ENCODE data around the gene MAN1A2.
"Not testable (repeated sequence)": the region's sequence is repeated elsewhere in the genome, so short reads cannot be mapped to it uniquely, and the experiment has no call there.

Gene MAN1A2

DNA sequence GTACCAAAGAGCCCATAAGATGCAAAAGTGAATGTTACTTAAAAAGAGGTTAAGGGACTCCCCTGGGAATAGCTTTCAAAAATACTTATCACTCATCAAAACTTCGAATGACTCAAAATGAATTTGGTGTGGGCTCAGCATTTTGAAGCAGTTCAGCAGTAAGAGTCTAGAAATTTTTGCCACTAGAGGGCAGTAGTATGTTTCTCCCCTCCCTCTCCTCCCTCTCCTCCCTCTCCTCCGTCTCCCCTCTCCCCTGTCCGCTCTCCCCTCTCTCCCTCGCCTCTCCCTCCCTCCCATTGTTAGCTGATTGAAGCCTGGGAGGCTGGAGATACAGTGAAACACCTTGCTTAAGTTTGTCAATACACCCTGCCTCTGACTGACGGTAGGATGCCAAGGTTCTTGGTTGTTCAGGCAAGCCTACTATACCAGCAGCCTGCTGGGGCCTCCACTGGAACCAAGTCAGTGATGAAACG, 167.8 kb downstream of the MAN1A2 start:
- no peaks in the 10 kb centered on the region for H3K27me3 Mint-ChIP-seq (ENCODE audit: low read depth)
- H3K27ac Mint-ChIP-seq: no peak overlapping the region
- H3K4me3 Mint-ChIP-seq: no peak overlapping the region
- peaks cover 2% of the 10 kb centered on the region for H3K36me3 Mint-ChIP-seq (ENCODE audit: low read depth)
- H3K4me1 Mint-ChIP-seq (ENCODE audit: low read depth): peaks cover 2% of the 10 kb centered on the region
- H3K9me3 Mint-ChIP-seq: no peaks in the 10 kb centered on the region

DNA sequence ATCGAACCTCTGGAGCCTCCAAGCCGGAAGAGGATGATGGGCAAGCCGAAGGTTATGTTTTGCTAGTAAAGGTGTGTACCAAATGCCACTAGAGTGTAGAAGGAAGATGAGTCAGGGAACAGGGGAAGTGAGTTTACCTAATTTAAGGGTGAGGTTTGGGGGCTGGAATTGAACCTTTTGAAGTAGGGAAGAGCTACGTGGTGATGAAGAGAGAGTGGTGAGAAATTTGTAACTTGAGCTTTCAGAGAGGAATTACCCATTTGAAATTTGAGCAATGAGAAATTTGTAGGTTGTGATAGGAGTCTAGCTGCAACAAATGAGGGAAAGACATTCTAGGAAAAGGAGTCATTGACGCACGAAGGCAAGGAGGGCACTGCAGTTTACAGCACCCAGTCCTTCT, 168.6 kb downstream of the MAN1A2 start:
- peaks cover 2% of the 10 kb centered on the region for H3K36me3 Mint-ChIP-seq (ENCODE audit: low read depth)
- H3K27me3 Mint-ChIP-seq (ENCODE audit: low read depth): no peaks in the 10 kb centered on the region
- H3K9me3 Mint-ChIP-seq: no peaks in the 10 kb centered on the region
- H3K27ac Mint-ChIP-seq: no peak overlapping the region
- no peak overlapping the region for H3K4me3 Mint-ChIP-seq
- peaks cover 4% of the 10 kb centered on the region for H3K4me1 Mint-ChIP-seq (ENCODE audit: low read depth)

DNA sequence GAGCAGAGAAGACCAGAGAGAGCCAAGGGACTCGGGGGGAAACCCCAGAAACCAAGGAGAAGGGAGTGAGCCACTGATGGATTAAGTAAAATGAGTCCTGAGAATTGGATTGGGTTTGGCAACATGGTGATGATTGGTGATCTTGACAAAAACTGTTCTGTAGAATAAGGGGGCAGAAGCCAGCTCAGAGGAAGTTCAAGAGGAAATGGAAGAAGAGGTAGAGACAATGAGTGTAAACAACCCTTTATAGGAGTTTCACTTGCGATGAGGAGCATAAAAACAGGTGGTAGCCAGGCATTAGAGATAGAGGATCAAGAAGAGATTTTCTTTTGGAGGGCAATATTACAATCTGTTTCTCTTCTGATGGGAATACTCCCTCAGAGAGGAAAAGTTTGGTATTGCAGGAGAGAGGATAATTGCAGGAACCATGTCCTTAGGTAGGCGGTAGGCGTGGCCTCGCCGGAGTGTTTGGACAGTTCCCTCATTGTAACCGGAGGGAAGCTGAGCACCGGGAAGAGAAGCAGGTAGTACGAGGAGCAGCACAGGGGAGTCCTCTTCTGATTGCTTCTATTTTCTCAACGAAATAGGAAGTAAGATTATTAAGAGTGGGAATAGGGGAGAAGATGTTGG, 170.2 kb downstream of the MAN1A2 start:
- H3K27ac Mint-ChIP-seq: no peak overlapping the region
- peaks cover 9% of the 10 kb centered on the region for H3K4me1 Mint-ChIP-seq (ENCODE audit: low read depth)
- no peaks in the 10 kb centered on the region for H3K27me3 Mint-ChIP-seq (ENCODE audit: low read depth)
- H3K4me3 Mint-ChIP-seq: no peak overlapping the region
- no peaks in the 10 kb centered on the region for H3K9me3 Mint-ChIP-seq
- peaks cover 2% of the 10 kb centered on the region for H3K36me3 Mint-ChIP-seq (ENCODE audit: low read depth)

DNA sequence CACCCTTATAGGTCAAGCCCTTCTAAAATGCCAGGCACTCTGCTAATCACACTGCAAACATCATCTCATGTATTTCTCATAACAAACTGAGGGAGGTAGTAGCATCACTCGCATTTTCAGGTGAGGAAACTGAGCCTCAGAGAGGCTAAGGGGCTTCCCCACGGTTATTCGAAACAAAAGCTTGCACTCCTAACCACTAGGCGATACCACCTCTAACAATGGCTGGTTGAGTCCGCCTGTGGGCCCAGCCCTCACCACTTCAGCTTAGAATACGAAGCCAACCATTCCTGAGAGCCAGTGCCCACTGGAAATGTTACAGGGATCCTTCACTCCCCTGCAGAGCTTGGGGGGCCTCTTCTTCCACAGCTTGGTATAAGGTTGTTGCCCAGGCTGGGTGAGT, 173.3 kb downstream of the MAN1A2 start:
- no peak overlapping the region for H3K4me3 Mint-ChIP-seq
- H3K36me3 Mint-ChIP-seq (ENCODE audit: low read depth): no peaks in the 10 kb centered on the region
- H3K4me1 Mint-ChIP-seq (ENCODE audit: low read depth): peaks cover 10% of the 10 kb centered on the region
- no peaks in the 10 kb centered on the region for H3K9me3 Mint-ChIP-seq
- H3K27ac Mint-ChIP-seq: no peak overlapping the region
- no peaks in the 10 kb centered on the region for H3K27me3 Mint-ChIP-seq (ENCODE audit: low read depth)

DNA sequence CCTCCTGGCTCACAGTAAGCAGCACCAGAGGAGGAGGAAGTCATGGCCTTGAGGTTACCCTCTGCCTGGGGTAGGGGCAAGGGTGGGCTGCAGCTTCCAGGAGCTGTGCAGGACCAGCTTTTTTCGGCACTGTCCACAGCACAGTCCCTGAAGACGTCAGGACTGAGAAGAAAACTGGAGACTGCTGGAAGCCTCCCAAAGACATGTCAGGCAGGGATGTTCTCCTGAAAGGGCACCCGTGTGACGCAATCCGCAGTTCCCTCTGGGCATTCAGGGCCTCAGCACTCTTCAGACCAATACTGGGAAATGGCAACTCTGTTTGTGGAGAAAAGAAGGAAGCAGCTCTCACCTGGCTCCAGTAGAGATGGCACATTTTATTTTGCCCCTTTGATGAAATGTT, 173.8 kb downstream of the MAN1A2 start:
- Mint-ChIP-seq H3K27me3 (ENCODE audit: low read depth) (no peaks in the 10 kb centered on the region), H3K4me3 (no peak overlapping the region), H3K4me1 (ENCODE audit: low read depth) (peaks cover 10% of the 10 kb centered on the region), H3K9me3 (no peaks in the 10 kb centered on the region), H3K27ac (no peak overlapping the region), H3K36me3 (ENCODE audit: low read depth) (no peaks in the 10 kb centered on the region)

DNA sequence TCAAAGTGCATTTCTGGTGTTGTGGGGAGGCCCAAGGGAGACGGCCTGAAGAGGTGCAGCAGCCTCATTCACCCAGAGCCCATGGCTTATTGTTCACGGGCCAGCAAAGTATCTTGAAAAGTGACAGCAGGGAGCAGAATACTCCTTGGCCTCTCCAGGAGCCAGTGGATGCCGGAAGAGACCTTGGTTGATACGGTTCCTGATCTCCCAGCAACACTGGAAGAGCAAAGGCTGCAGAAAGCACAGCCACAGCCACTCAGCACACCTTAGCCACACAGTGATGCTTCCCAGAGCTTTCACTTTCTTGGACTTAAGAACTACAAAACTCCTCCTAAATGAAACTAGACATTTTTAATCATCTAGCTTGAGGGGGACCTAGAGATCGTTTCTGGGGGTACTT, 174.3 kb downstream of the MAN1A2 start:
- Mint-ChIP-seq H3K27ac (no peak overlapping the region), H3K4me3 (no peak overlapping the region), H3K36me3 (ENCODE audit: low read depth) (no peaks in the 10 kb centered on the region), H3K4me1 (ENCODE audit: low read depth) (peaks cover 10% of the 10 kb centered on the region), H3K9me3 (no peaks in the 10 kb centered on the region), H3K27me3 (ENCODE audit: low read depth) (peaks cover under 1% of the 10 kb centered on the region)

DNA sequence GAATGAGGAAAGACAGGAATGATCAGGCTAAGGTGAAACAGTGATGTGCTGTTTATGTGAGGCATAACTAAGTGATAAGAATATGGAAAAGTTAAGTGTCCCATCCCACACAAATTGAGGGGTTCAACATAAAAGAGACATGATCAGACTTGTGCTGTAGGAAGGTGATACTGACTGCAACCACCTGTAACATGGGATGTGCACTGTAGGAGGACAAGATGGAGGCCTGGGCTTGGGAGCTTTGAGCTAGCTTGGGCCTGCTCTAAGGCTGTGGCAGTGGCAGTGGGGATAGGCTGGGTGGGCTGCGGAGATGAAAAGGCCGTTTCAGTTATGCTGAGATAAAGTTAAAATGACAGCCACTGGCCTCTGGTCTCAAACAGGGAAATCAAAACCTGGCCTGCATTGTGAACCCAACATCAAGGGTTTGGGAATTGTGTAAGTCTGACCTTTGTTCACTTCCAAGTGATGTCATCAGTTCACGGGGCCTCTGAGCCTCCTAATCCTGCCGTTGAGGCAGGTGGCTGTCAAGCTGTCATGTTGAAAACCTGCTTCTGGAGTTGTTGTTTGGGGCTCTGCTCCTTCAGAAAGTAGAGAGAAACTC, 177.4 kb downstream of the MAN1A2 start:
- H3K36me3 Mint-ChIP-seq (ENCODE audit: low read depth): no peaks in the 10 kb centered on the region
- no peaks in the 10 kb centered on the region for H3K9me3 Mint-ChIP-seq
- H3K27me3 Mint-ChIP-seq (ENCODE audit: low read depth): peaks cover 8% of the 10 kb centered on the region
- peaks cover 10% of the 10 kb centered on the region for H3K4me1 Mint-ChIP-seq (ENCODE audit: low read depth)
- H3K27ac Mint-ChIP-seq: no peak overlapping the region
- H3K4me3 Mint-ChIP-seq: no peak overlapping the region

DNA sequence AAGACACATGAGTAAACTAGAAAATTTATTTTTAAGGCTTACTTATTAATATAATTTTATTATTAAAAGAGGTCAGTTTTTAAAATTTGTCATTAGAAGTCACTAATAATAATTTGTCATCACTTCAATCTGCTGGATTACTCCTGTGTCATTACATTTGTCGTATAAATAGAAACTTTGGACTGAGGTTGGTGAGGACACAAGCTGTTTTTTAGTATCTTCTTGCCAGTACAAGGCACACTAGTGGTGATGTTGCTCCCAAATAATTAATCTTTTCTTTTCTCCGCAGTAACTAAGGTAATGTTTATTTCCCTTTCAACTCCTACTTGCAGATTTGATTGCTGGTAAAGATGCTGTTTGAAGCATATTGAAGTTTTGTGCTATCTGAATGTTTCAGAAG, 179.2 kb downstream of the MAN1A2 start:
- no peak overlapping the region for H3K27ac Mint-ChIP-seq
- no peaks in the 10 kb centered on the region for H3K36me3 Mint-ChIP-seq (ENCODE audit: low read depth)
- H3K4me1 Mint-ChIP-seq (ENCODE audit: low read depth): peaks cover 3% of the 10 kb centered on the region
- H3K4me3 Mint-ChIP-seq: no peak overlapping the region
- H3K27me3 Mint-ChIP-seq (ENCODE audit: low read depth): peaks cover 8% of the 10 kb centered on the region
- no peaks in the 10 kb centered on the region for H3K9me3 Mint-ChIP-seq

DNA sequence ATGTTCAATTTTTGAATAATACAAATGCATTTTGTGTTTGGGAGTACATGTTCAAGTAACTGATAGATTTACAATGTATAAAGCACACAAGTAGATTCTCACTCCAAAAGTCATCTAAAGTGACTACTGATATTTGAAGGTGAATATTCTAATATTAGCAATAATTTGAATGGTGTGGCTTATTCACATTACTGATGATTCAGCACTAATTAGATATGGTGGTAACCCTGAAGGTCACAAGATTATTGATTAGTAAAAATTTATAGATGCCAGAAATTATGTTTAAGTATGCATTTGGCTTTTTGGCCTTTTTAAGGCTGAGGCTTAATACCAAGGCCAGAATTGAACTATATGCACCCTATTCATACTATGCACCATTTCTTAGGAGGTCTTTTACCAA, 186.2 kb downstream of the MAN1A2 start:
- peaks cover 1% of the 10 kb centered on the region for H3K4me1 Mint-ChIP-seq (ENCODE audit: low read depth)
- H3K9me3 Mint-ChIP-seq: no peaks in the 10 kb centered on the region
- H3K4me3 Mint-ChIP-seq: no peak overlapping the region
- H3K36me3 Mint-ChIP-seq (ENCODE audit: low read depth): peaks cover 1% of the 10 kb centered on the region
- H3K27me3 Mint-ChIP-seq (ENCODE audit: low read depth): peaks cover 33% of the 10 kb centered on the region
- no peak overlapping the region for H3K27ac Mint-ChIP-seq

DNA sequence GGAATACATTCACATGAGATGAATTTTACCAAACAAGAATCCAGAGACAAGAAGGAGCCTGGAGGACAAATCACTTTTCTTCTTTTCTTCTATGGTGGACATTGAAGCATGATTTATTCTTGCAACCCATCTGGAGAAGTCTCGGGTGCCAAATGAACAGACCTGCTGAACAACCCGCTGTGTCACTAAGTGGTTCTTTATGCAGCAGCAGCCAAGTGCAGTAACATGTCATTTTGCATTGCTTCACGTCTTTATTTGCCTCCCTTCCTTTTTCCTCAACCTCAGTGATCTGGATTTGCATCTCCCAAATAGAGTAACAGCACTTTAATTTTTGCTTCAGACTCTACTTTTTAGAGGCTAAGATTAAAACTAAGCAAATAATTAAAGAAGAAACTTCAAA, 188.6 kb downstream of the MAN1A2 start:
- Mint-ChIP-seq H3K36me3 (ENCODE audit: low read depth) (peaks cover 5% of the 10 kb centered on the region), H3K4me3 (no peak overlapping the region), H3K4me1 (ENCODE audit: low read depth) (peaks cover 1% of the 10 kb centered on the region), H3K27me3 (ENCODE audit: low read depth) (peaks cover 30% of the 10 kb centered on the region), H3K27ac (no peak overlapping the region), H3K9me3 (peaks cover 9% of the 10 kb centered on the region)

DNA sequence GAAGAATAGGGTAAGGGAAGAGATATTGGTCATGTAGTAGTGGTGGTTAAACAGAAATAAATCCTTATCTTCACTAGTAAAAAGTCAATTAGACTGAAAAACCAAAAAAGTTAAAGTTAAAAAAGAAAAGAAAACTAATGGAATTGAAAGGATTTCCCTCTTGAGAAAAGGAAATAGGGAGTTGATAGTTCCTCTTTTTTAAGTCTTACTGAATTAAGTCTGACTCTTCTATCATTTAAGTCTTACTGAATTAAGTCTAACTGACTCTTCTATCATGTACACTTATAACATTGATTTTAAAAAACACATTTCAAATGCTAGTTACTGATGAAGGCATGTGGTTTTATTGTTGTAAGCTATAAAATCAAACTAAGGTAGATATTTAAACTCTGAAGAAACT, 189.1 kb downstream of the MAN1A2 start:
- no peak overlapping the region for H3K4me3 Mint-ChIP-seq
- H3K36me3 Mint-ChIP-seq (ENCODE audit: low read depth): peaks cover 5% of the 10 kb centered on the region
- H3K4me1 Mint-ChIP-seq (ENCODE audit: low read depth): peaks cover 1% of the 10 kb centered on the region
- peaks cover 9% of the 10 kb centered on the region for H3K9me3 Mint-ChIP-seq
- H3K27ac Mint-ChIP-seq: no peak overlapping the region
- peaks cover 30% of the 10 kb centered on the region for H3K27me3 Mint-ChIP-seq (ENCODE audit: low read depth)

DNA sequence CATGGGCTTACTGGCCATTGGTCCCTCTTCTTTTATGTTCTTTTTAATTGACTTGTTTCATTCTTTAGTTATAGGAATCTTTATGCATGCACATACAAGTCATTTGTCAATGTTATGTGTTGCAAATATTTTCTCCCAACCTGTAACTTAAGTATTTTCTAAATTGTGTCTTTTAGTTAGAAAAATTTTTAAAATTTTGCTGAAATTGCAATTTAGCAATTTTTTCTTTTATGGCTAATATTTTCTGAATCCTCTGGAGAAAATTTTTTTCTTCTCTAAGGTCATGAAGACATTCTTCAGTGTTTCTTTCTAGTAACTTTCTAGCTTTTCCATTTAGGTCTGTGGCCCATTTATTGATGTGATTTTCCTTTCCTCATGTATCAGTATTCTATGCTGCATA, 189.7 kb downstream of the MAN1A2 start:
- Mint-ChIP-seq H3K9me3 (peaks cover 9% of the 10 kb centered on the region), H3K4me1 (ENCODE audit: low read depth) (peaks cover 3% of the 10 kb centered on the region), H3K36me3 (ENCODE audit: low read depth) (peaks cover 5% of the 10 kb centered on the region), H3K4me3 (no peak overlapping the region), H3K27ac (no peak overlapping the region), H3K27me3 (ENCODE audit: low read depth) (peaks cover 30% of the 10 kb centered on the region)

DNA sequence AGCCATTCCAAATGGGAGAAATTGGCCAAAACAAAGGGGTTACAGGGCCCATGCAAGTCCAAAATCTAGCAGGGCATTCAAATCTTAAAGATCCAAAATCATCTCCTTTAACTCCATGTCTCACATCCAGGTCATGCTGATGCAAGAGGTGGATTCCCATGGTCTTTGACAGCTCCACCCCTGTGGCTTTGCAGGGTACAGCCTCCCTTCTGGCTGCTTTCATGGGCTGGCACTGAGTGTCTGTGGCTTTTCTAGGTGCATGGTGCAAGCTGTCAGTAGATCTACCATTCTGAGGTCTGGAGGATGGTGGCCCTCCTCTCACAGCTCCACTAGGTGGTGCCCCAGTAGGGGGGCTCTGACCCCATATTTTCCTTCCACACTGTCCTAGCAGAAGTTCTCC, 191.2 kb downstream of the MAN1A2 start:
- peaks cover 27% of the 10 kb centered on the region for H3K27me3 Mint-ChIP-seq (ENCODE audit: low read depth)
- H3K9me3 Mint-ChIP-seq; H3K4me3 Mint-ChIP-seq; H3K36me3 Mint-ChIP-seq (ENCODE audit: low read depth); H3K27ac Mint-ChIP-seq; H3K4me1 Mint-ChIP-seq (ENCODE audit: low read depth): not testable (repeated sequence)

DNA sequence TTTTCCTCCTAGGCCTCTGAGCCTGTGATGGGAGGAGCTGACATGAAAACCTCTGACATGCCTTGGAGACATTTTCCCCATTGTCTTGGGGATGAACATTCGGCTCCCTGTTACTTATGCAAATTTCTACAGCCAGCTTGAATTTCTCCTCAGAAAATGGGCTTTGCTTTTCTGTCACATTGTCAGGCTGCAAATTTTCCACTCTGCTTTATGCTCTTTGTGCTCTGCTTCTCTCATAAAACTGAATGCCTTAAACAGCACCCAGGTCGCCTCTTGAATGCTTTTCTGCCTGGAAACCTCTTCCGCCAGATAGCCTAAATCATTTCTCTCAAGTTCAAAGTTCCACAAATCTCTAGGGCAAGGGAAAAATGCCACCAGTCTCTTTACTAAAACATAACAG, 191.9 kb downstream of the MAN1A2 start:
- Mint-ChIP-seq H3K9me3 (peaks cover 9% of the 10 kb centered on the region), H3K27me3 (ENCODE audit: low read depth) (peaks cover 27% of the 10 kb centered on the region), H3K4me3 (no peak overlapping the region), H3K36me3 (ENCODE audit: low read depth) (peaks cover 5% of the 10 kb centered on the region), H3K4me1 (ENCODE audit: low read depth) (peaks cover 5% of the 10 kb centered on the region), H3K27ac (no peak overlapping the region)

DNA sequence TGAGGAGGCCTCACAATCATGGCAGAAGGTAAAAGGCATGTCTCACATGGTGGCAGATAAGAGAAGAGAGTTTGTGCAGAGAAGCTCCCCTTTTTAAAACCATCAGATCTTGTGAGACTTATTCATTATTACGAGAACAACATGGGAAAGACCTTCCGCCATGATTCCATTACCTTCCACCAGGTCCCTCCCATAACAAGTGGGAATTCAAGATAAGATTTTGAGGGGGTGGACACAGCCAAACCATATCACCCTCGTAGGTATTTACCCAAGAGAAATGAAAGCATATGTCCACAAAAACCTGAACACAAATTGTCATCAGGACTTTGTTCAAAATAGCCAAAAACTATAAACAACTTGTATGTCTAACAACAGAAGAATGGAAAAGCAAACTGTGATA, 192.7 kb downstream of the MAN1A2 start:
- Mint-ChIP-seq H3K9me3 (peaks cover 9% of the 10 kb centered on the region), H3K27me3 (ENCODE audit: low read depth) (peaks cover 25% of the 10 kb centered on the region), H3K27ac (no peak overlapping the region), H3K36me3 (ENCODE audit: low read depth) (peaks cover 5% of the 10 kb centered on the region), H3K4me1 (ENCODE audit: low read depth) (peaks cover 5% of the 10 kb centered on the region), H3K4me3 (no peak overlapping the region)

Measured in T-helper 1 cell treated with Interleukin-12 subunit alpha and Interleukin-12 subunit beta and Interleukin-4 antibody, amounts not matched to agents 30 μg/mL and 1 μg/mL, for 36 hours (primary cell).